Lower lobe of right lung (tissue), 2 donors: ENCODE measurements around the gene HM13. TPM values are rescaled to one million over a fixed set of nuclear protein-coding genes. Genes with fewer than 3 reads are reported as not detected.
A peak's percentile ranks its signal among the peaks of the same experiment; 100 is the strongest.
"Not testable (repeated sequence)": the region's sequence is repeated elsewhere in the genome, so short reads cannot be mapped to it uniquely, and the experiment has no call there.

Experiments used
- ATAC-seq, 2 donors: fragments of 200-7000 bp; cut with Tn5 transposase; one replicate each; pipeline ENCODE4 v1.9.1; 2020 to 2022; ENCODE audit warnings: mild to moderate bottlenecking in 2 of 2, moderate library complexity in 2 of 2
- DNase-seq: peaks from one replicate; pipeline ENCODE4 v3.0.0-alpha.2; 2020
- H3K27ac ChIP-seq: fragments of 200-600 bp; one replicate; pipeline ENCODE4 v1.8.0; 2022
- H3K27me3 ChIP-seq: fragments of 200-600 bp; one replicate; pipeline ENCODE4 v1.8.0; 2022; ENCODE audit warnings: low read depth
- H3K36me3 ChIP-seq: fragments of 200-600 bp; one replicate; pipeline ENCODE4 v1.8.0; 2022; ENCODE audit warnings: mild to moderate bottlenecking
- H3K4me1 ChIP-seq: fragments of 200-600 bp; one replicate; pipeline ENCODE4 v1.8.0; 2022
- H3K4me3 ChIP-seq: fragments of 200-600 bp; one replicate; pipeline ENCODE4 v1.8.0; 2022; ENCODE audit warnings: mild to moderate bottlenecking
- H3K9me3 ChIP-seq: fragments of 200-600 bp; one replicate; pipeline ENCODE4 v1.8.0; 2022
- CTCF ChIP-seq: fragments of 200-600 bp; IDR thresholded peaks from one replicate; pipeline ENCODE4 v1.8.0; 2022; ENCODE audit warnings: antibody characterized with exemption, mild to moderate bottlenecking
- intact Hi-C: fragments of 100-400 bp; cut with DNase I; formaldehyde crosslinking; loops from one replicate; pipeline ENCODE4 v1.11.0; 2022
- total RNA-seq: library from RNA; stranded (reverse); fragmentation: NEBNext Ultra II Directional; extraction: Animal tissue kit (Norgen Biotek cat#: 25700); gene quantifications from one replicate; pipeline ENCODE4 v1.2.1, GENCODE V29; 2021
- donor health status: DM: no; HTN: yes; CAD: no; lungs with severe emphysema.

The HM13 gene
- total RNA-seq, 1 donor from 2014 or later = 134 TPM

DNA sequence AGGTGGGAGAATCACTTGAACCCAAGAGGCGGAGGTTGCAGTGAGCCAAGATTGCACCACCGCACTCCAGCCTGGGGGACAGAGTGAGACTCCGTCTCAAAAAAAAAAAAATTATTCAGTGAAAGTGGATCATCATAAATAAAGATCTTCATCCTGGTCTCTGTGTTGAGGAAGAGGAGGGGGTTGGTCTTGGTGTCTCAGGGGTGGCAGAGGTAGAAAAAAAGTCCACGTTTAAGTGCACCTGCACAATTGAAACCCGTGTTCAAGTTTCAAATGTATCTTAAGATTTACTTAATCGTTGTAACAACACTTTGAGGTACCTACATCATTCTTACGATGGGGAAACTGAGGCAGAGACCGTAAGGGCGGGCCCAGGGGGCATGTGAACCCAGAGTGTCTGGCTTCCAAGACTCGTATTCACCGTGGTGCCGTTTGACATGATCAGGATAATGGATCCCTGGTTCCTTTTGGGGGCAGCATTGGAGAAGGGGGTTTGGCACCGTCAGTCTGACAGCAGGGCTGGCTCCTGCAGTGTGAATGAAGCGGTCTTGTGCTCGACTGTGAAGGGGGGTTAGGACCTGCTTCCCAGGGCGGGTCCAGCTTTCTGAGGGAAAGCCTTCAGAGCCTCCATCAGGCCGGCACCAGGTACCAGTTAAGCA is 57.9 kb downstream of the HM13 start:
- Histone ChIP-seq H3K4me3 (peak overlapping the region; percentile 64), H3K4me1 (peaks cover 48% of the 10 kb centered on the region), H3K27ac (peak overlapping the region; percentile 92), H3K9me3 (no peaks in the 10 kb centered on the region), H3K36me3 (peaks cover 29% of the 10 kb centered on the region), H3K27me3 (no peaks in the 10 kb centered on the region)
- DNase-seq (no peak), ATAC-seq (peak; percentile 15 to 22)
- no peak for TF ChIP-seq CTCF
- intact Hi-C loops = no loop called here

DNA sequence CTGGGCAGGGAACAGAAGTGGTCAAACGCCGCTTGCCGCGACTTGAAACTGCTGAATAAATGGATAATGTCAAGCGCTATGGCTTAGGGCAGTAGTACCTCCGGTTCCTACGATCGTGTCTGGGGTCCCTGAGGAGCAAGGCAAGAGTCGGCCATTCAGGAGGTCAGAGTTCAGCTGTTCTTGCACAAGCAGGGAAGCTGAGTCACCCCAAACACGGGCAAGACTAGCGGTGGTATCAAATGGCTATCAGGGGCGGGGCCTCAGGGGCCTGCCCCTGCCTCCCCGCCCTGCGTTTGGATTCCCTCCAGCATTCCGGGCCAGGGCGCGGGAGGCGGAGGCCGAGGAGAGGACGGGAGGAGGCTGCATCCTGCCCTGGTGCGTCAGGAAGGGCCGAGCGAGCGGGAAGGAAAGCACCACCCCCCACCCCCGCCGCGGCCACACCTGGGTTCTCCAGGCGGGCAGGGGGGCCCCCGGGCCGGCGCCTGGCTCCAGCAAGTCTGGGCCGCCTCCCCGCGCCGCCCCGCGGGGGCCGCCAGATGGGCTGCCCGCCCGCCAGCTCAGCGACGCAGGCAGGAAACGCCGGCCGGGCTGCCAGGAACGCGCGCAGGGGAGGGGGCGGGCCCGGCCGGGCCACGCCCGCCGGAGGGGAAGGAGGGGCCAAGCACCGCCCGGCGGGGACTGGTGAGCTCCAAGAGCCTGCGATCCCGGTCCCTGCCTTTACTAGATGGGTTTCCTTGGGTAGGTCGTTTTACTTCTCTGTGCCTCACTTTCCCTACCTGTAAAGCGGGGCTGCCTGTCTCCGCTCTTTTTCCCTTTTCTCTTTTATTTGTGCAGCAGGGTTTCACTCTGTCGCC is 58.7 kb downstream of the HM13 start:
- ATAC-seq = peak; percentile 91 to 95
- H3K36me3 ChIP-seq = peaks cover 23% of the 10 kb centered on the region
- H3K4me1 ChIP-seq = peaks cover 48% of the 10 kb centered on the region
- intact Hi-C loops = no loop called here
- H3K27ac ChIP-seq = peak overlapping the region; percentile 92
- peak overlapping the region; percentile 64 for H3K4me3 ChIP-seq
- TF ChIP-seq CTCF = no peak
- H3K9me3 ChIP-seq = no peaks in the 10 kb centered on the region
- peak; percentile 95 for DNase-seq
- H3K27me3 ChIP-seq = no peaks in the 10 kb centered on the region

DNA sequence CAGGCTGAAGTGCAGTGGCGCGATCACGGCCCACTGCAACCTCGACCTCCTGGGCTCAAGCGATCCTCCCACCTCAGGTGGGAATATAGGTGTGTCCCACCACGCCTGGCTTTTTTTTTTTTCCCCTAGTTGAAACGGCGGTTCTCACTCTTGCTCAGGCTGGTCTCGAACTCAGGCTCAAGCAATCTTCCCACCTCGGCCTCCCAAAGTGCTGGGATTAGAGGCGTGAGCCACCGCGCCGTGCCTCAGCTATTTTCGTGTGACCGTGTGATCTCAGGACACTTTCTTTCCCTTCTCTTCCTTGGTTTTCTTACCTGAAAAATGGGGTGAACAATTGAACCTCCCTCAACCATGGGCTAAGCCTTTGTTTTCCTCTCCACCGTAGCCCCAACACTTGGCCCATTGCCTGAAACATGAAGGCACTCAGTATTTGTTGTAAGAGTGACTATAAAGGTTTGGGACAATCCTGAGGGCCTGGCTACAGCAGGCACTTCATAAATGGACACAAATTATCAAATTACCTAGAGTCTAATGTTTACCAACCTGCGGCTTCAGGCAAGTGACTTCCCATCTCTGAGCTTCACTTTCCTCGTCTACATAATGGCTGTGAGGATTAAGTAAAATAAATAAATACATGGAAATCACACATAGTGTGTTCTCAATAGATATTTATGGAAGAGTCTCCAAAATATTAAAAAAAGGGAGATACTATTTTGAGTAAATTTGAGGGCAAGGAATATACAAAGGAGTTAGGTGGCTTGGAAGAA is 59.5 kb downstream of the HM13 start:
- peaks cover 15% of the 10 kb centered on the region for H3K36me3 ChIP-seq
- H3K4me1 ChIP-seq = peaks cover 42% of the 10 kb centered on the region
- peak overlapping the region; percentile 64 for H3K4me3 ChIP-seq
- TF ChIP-seq CTCF = no peak
- intact Hi-C loops = no loop called here
- DNase-seq (no peak), ATAC-seq (peak; percentile 0 to 23)
- H3K27me3 ChIP-seq = no peaks in the 10 kb centered on the region
- no peaks in the 10 kb centered on the region for H3K9me3 ChIP-seq
- H3K27ac ChIP-seq = peak overlapping the region; percentile 92

DNA sequence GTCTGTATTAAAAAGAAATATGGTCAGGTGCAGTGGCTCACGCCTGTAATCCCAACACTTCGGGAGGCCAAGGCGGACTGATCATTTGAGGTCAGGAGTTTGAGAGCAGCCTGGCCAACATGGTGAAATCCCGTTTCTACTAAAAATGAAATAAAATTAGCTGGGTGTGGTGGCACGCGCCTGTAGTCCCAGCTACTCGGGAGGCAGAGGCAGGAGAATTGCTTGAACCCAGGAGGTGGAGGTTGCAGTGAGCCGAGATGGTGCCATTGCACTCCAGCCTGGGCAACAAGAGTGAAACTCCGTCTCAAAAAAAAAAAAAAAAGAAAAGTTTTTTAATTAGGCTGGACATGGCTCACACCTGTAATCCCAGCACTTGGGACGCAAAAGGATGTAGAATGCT is 60.7 kb downstream of the HM13 start:
- H3K27me3 ChIP-seq, ATAC-seq, H3K27ac ChIP-seq, H3K36me3 ChIP-seq, intact Hi-C loops, H3K4me3 ChIP-seq, DNase-seq, H3K9me3 ChIP-seq: not testable (repeated sequence)
- H3K4me1 ChIP-seq = peaks cover 30% of the 10 kb centered on the region

- DNase-seq (no peak), ATAC-seq (no peak)
- H3K27me3 ChIP-seq = no peaks in the 10 kb centered on the region
- intact Hi-C loops = no loop called here
- H3K4me3 ChIP-seq = no peak overlapping the region
- no peak overlapping the region for H3K27ac ChIP-seq
- no peak for TF ChIP-seq CTCF
- peaks cover 22% of the 10 kb centered on the region for H3K4me1 ChIP-seq
- no peaks in the 10 kb centered on the region for H3K9me3 ChIP-seq
- H3K36me3 ChIP-seq = no peaks in the 10 kb centered on the region
Measured at GRCh38 chr20:31576751-31577150, 62.5 kb downstream of the HM13 start.
